Gastroesophageal sphincter (tissue), 4 donors: ENCODE results near the gene MYH11. TPM values are rescaled to one million over a fixed set of nuclear protein-coding genes. Genes with fewer than 3 reads are reported as not detected.
"Not testable (repeated sequence)": the region's sequence is repeated elsewhere in the genome, so short reads cannot be mapped to it uniquely, and the experiment has no call there.

Experiments
- ATAC-seq: fragments of 150-250 bp; one replicate; pipeline ENCODE4 v1.9.1; 2016; ENCODE audit warnings: mild to moderate bottlenecking, moderate library complexity
- H3K27ac ChIP-seq, 4 donors: fragments of 200-600 bp; sonication (generic) in 3 of 4; 1 replicate in 3 of 4; 2 replicates in 1 of 4; pipeline ENCODE4 v1.5.1; 2016 to 2019
- H3K27me3 ChIP-seq: fragments of 200-600 bp; sonication (generic); one replicate; pipeline ENCODE4 v1.5.1; 2019
- H3K36me3 ChIP-seq, 2 donors: fragments of 200-600 bp; sonication (generic); one replicate each; pipeline ENCODE4 v1.5.1; 2019; ENCODE audit warnings: control low read depth in 1 of 2
- H3K4me1 ChIP-seq, 3 donors: fragments of 200-600 bp; sonication (generic); 1 replicate in 2 of 3; 2 replicates in 1 of 3; pipeline ENCODE4 v1.5.1; 2016 to 2019; ENCODE audit warnings: control low read depth in 2 of 3
- H3K4me3 ChIP-seq, 2 donors: fragments of 200-600 bp; sonication (generic); one replicate each; pipeline ENCODE4 v1.5.1; 2019; ENCODE audit warnings: mild to moderate bottlenecking in 1 of 2, moderate library complexity in 1 of 2
- H3K9me3 ChIP-seq, 3 donors: fragments of 200-600 bp; sonication (generic); one replicate each; pipeline ENCODE4 v1.5.1; 2017 to 2019; ENCODE audit warnings: control low read depth in 2 of 3
- EP300 ChIP-seq: sonication (generic); formaldehyde crosslinking; IDR thresholded peaks from one replicate; pipeline ENCODE4 v1.6.1; 2017; ENCODE audit warnings: antibody characterized with exemption, mild to moderate bottlenecking
- POLR2A ChIP-seq, 2 donors: fragments of 450-650 bp; IDR thresholded peaks; one replicate each; pipeline ENCODE4 v1.6.1; 2017; ENCODE audit warnings: antibody characterized with exemption in 2 of 2, mild to moderate bottlenecking in 2 of 2, moderate library complexity in 1 of 2
- POLR2AphosphoS5 ChIP-seq: sonication (generic); formaldehyde crosslinking; IDR thresholded peaks from one replicate; pipeline ENCODE4 v1.6.1; 2017; ENCODE audit warnings: antibody characterized with exemption
- WGBS, 2 donors: methylation state at CpG; one replicate each; pipeline ENCODE4 v1.1.5; 2018; ENCODE audit warnings: low coverage in 1 of 2; 5-methylcytosine and 5-hydroxymethylcytosine counted together
- total RNA-seq, 4 donors: library from RNA; depleted of rRNA; stranded (reverse); fragments of >200 nt; gene quantifications; one replicate each; pipeline ENCODE4 v1.1.0, GENCODE V29; 2016
- TF ChIP-seq, protein P1 (sequence below), 4 experiments: fragments of 200-600 bp in 2 of 4; fragments of 450-650 bp in 2 of 4; sonication (generic) in 1 of 4; IDR thresholded peaks; one replicate each; pipeline ENCODE4 v1.5.1; 2017 to 2019; ENCODE audit warnings: antibody characterized with exemption in 4 of 4, mild to moderate bottlenecking in 2 of 4, moderate library complexity in 2 of 4

MYH11 gene
- total RNA-seq, 4 donors from 2014 or later: 7,231 to 23,237 (median 11,307) TPM

DNA sequence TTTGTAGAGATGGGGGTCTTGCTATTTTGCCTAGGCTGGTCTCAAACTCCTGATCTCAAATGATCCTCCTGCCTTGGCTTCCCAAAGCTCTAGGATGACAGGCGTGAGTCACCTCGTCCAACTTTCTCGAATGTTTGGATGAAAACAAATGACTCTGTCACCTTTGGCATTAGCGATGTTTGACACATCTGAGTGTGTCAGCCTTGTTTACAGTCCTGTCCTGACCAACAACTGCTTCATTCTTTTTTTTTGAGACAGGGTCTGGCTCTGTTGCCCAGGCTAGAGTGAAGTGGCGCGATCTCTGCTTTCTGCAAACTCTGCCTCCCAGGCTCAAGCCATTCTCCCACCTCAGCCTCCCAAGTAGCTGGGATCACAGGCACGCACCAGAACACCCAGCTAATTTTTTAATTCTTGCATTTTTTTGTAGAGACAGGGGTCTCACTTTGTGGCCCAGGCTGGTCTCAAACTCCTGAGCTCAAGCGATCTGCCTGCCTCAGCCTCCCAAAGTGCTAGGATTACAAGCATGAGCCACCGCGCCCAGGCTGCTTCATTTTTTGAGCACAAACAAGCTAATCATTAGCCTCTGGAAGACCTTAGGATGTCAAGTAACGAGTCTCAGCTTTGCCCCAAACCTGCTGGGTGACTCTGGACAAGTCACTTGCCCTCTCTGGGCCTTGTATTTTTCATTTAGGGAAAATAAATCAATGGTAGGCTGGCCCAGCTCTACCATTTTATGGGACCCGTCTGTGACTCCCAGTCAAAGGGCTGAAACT lies 7.4 kb downstream of the MYH11 start:
- Histone ChIP-seq H3K27ac (peak overlapping the region; percentile 74 to 95 (median 86)), H3K27me3 (no peaks in the 10 kb centered on the region), H3K4me3 (peak overlapping the region; percentile 54 to 70), H3K4me1 (peaks cover 0 to 75% (median 0%) of the 10 kb centered on the region in 3 donors), H3K9me3 (no peaks in the 10 kb centered on the region), H3K36me3 (peaks cover 0 to 56% of the 10 kb centered on the region in 2 donors)
- TF ChIP-seq POLR2AphosphoS5: peak; percentile 4
- no peak for TF ChIP-seq POLR2A (IDR thresholded peaks at IDR 0.05)
- 38 to 50% methylated on average over 7 to 11 of the region's 12 CpGs for WGBS, 2 donors
- ATAC-seq: no peak

DNA sequence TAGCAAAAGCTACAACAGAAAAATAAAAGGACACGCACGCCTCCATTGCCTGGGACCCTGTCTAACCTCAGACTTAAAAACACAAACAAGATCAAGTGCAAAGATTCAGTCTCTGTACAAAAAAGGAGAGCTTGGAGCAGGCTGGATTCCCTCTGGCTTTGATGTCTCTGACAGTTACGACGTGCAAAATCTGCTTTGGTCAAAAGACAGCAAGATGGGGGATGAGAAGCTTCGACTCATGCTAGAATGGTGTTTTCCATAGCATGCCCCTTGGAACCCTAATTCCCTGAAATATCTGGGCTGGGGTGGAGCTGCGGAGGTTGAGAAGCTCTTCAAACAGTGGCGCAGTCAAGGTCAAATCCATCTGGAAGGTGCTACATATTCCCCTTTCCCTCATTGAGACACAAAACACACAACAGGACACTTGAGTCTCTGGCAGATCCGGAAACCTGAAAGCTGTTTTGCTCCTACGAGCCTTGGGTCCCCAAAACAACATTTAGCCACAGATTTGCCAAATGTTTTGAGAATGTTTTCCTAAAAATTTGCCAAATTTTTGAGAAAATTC lies 9.1 kb downstream of the MYH11 start:
- peak overlapping the region; percentile 74 to 95 (median 85) for H3K27ac ChIP-seq
- no peak for TF ChIP-seq EP300
- TF ChIP-seq POLR2A (IDR thresholded peaks at IDR 0.05): no peak
- TF ChIP-seq, protein P1, sequence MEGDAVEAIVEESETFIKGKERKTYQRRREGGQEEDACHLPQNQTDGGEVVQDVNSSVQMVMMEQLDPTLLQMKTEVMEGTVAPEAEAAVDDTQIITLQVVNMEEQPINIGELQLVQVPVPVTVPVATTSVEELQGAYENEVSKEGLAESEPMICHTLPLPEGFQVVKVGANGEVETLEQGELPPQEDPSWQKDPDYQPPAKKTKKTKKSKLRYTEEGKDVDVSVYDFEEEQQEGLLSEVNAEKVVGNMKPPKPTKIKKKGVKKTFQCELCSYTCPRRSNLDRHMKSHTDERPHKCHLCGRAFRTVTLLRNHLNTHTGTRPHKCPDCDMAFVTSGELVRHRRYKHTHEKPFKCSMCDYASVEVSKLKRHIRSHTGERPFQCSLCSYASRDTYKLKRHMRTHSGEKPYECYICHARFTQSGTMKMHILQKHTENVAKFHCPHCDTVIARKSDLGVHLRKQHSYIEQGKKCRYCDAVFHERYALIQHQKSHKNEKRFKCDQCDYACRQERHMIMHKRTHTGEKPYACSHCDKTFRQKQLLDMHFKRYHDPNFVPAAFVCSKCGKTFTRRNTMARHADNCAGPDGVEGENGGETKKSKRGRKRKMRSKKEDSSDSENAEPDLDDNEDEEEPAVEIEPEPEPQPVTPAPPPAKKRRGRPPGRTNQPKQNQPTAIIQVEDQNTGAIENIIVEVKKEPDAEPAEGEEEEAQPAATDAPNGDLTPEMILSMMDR (IDR thresholded peaks at IDR 0.05): no peak
- no peak for TF ChIP-seq POLR2AphosphoS5
- peaks cover 0 to 92% (median 0%) of the 10 kb centered on the region in 3 donors for H3K4me1 ChIP-seq
- H3K36me3 ChIP-seq: peaks cover 0 to 59% of the 10 kb centered on the region in 2 donors
- peak overlapping the region; percentile 7 to 70 for H3K4me3 ChIP-seq
- H3K9me3 ChIP-seq: no peaks in the 10 kb centered on the region
- 23 to 33% methylated on average over 6 to 8 of the region's 9 CpGs for WGBS, 2 donors
- H3K27me3 ChIP-seq: no peaks in the 10 kb centered on the region
- ATAC-seq: peak; percentile 14

DNA sequence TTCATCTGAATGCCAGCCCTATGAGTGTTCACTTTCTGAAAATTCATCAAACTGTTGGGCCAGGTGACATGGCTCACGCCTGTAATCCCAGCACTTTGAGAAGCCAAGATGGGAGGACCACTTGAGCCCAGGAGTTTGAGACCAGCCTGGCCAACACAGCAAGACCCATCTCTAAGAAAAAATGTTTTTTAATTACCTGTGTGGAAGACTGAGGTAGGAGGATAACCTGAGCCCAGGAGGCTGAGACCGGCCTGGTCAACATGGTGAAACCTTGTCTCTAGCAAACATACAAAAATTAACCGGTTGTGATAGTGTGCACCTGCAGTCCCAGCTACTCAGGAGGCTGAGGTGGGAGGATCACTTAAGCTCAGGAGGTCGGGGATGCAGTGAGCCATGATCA lies 10.3 kb downstream of the MYH11 start:
- H3K9me3 ChIP-seq: no peaks in the 10 kb centered on the region
- ATAC-seq: peak; percentile 4
- H3K27ac ChIP-seq: peak overlapping the region; percentile 74 to 95 (median 85)
- H3K4me3 ChIP-seq: peak overlapping the region; percentile 10 to 70
- peaks cover 0 to 61% of the 10 kb centered on the region in 2 donors for H3K36me3 ChIP-seq
- H3K27me3 ChIP-seq: no peaks in the 10 kb centered on the region
- peaks cover 0 to 100% (median 5%) of the 10 kb centered on the region in 3 donors for H3K4me1 ChIP-seq
- TF ChIP-seq POLR2AphosphoS5 (no peak), POLR2A (IDR thresholded peaks at IDR 0.05) (no peak), EP300 (no peak)
- TF ChIP-seq, protein P1 (IDR thresholded peaks at IDR 0.05): no peak
- WGBS, 2 donors: 48 to 49% methylated on average over 4 of the region's 4 CpGs

DNA sequence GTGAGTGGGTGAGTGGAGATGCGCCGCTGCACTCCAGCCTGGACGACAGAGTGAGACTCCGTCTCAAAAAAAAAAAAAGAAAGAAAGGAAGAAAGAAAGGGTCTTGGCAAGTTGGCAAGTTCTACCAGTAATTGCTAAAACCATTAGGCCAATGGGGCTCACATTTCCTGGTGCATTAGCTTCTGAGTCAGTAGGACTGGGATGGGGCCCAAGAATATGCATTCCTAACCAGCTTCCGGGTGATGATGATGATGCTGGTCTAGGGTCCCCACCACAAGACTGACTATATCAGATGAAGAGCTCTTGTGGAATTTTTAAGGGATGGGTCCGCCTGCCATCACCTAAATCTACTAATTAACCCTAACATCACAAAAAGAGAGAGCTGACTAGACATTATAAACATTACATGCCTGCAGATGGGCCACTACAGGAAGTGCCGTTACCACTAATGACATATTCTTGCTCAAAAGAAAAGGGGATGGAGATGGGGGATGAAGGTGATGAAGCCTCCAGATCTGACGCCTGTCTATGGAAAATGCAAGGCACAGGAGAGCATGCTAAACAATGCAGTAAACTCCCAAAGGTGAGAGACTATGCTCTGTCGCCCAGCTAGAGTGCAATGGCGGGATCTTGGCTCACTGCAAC lies 13.1 kb downstream of the MYH11 start:
- Histone ChIP-seq H3K27me3 (no peaks in the 10 kb centered on the region), H3K36me3 (peaks cover 0 to 60% of the 10 kb centered on the region in 2 donors), H3K9me3 (no peaks in the 10 kb centered on the region), H3K4me1 (peaks cover 0 to 100% (median 5%) of the 10 kb centered on the region in 3 donors), H3K27ac (peak overlapping the region; percentile 74 to 95 (median 85)), H3K4me3 (peak overlapping the region in 1 of 2 donors; percentile 70)
- 29 to 31% methylated on average over 3 to 10 of the region's 10 CpGs for WGBS, 2 donors
- ATAC-seq: no peak
- TF ChIP-seq EP300 (no peak), POLR2AphosphoS5 (peak; percentile 76)

DNA sequence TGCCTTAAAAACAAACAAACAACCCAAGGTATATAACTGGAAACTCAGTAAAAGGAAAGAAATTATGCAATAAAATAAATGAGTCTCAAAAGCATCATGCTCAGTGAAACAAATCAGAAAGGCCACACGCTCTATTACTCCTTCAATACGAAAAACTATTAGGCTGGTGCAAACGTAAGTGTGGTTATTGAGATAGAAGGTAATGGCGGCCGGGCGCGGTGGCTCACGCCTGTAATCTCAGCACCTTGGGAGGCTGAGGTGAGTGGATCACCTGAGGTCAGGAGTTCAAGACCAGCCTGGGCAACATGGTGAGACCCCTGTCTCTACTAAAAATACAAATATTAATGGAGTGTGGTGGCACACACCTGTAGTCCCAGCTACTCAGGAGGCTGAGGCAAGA lies 17.6 kb downstream of the MYH11 start:
- peak overlapping the region in 1 of 2 donors; percentile 27 for H3K4me3 ChIP-seq
- ATAC-seq, H3K9me3 ChIP-seq, H3K27me3 ChIP-seq: not testable (repeated sequence)
- H3K36me3 ChIP-seq: peaks cover 0 to 63% of the 10 kb centered on the region in 2 donors
- peak overlapping the region; percentile 78 to 92 (median 83) for H3K27ac ChIP-seq
- 63 to 67% methylated on average over 3 to 6 of the region's 8 CpGs for WGBS, 2 donors
- H3K4me1 ChIP-seq: peaks cover 4 to 100% (median 5%) of the 10 kb centered on the region in 3 donors

DNA sequence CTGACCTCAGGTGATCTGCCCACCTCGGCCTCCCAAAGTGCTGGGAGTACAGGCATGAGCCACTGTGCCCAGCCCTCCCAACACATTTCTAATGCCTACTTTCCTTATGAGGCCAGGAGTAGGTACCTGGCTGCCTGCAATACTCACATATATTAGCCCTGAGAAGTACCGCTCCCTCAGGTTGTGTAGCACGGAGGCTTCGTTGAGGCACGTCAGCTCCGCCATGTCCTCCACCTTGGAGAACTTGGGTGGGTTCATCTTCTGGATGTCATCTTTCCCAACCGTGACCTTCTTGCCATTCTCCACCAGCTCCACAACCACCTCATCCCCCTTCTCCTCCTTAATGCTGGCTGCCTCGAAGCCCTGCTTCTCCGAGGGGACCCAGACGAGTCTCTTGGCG lies 19.1 kb downstream of the MYH11 start:
- peaks cover 4 to 100% (median 5%) of the 10 kb centered on the region in 3 donors for H3K4me1 ChIP-seq
- H3K9me3 ChIP-seq: no peaks in the 10 kb centered on the region
- no peak for ATAC-seq
- peak overlapping the region in 1 of 2 donors; percentile 27 for H3K4me3 ChIP-seq
- WGBS, 2 donors: 87% methylated on average over 7 of the region's 11 CpGs; no CpG with 5 or more reads in 1 of the 2 donors
- H3K27ac ChIP-seq: peak overlapping the region; percentile 78 to 92 (median 83)
- no peaks in the 10 kb centered on the region for H3K27me3 ChIP-seq
- H3K36me3 ChIP-seq: peaks cover 0 to 66% of the 10 kb centered on the region in 2 donors
- TF ChIP-seq EP300 (no peak), POLR2A (IDR thresholded peaks at IDR 0.05) (no peak), POLR2AphosphoS5 (no peak)
- TF ChIP-seq, protein P1 (IDR thresholded peaks at IDR 0.05): no peak
